K562 (cell line): ENCODE results near the gene GH2. TPM values are rescaled to one million over a fixed set of nuclear protein-coding genes. Genes with fewer than 3 reads are reported as not detected.
A peak's percentile ranks its signal among the peaks of the same experiment; 100 is the strongest.

Source experiments
- ATAC-seq: fragments of 200-7000 bp; cut with Tn5 transposase; 3 replicates; pipeline ENCODE4 v1.9.1; 2020; ENCODE audit warnings: moderate library complexity
- BruUV-seq: library from RNA; stranded (reverse); fragments of 400-500 nt; replicated peaks from 2 replicates; lab custom pipeline; 2021; lab: Mats Ljungman, UMichigan
- CTCF ChIA-PET: fragments of 300-600 bp; formaldehyde crosslinking; extraction: SDS; loops from one replicate; lab custom pipeline; 2021; ENCODE audit warnings: low intra/inter-chr PET ratio; lab: Yijun Ruan, JAX
- POLR2A ChIA-PET: fragments of 300-600, 350-650 bp; sonication (Branson Sonifier 250); formaldehyde crosslinking; extraction: SDS; loops from one replicate; lab custom pipeline; 2021; ENCODE audit warnings: antibody characterized with exemption, inconsistent platforms; lab: Yijun Ruan, JAX
- DNase-seq, 4 experiments: peaks; one replicate each; pipeline versions ENCODE4 v3.0.0 to v3.0.0-alpha.2; 2011 to 2018; ENCODE audit warnings: low spot score in 3 of 4, mixed read lengths in 3 of 4; ENCODE audit errors: extremely low read depth in 1 of 4
- FAIRE-seq: peaks from 2 replicates; lab custom pipeline; 2011; peaks lifted over from hg19 to GRCh38; lab: Jason Lieb, UNC
- H2AFZ ChIP-seq: 2 replicates; pipeline ENCODE4 v1.6.0; 2011; ENCODE audit warnings: low read depth, low read length, control low read depth, inconsistent platforms
- H3K27ac ChIP-seq: fragments of 200-600 bp; 3 replicates; pipeline ENCODE4 v1.8.0; 2011; ENCODE audit warnings: low read depth, mild to moderate bottlenecking, control low read depth, inconsistent platforms, low read length, moderate library complexity, mixed read lengths; ENCODE audit errors: extremely low read depth
- H3K27me3 ChIP-seq, 2 experiments: fragments of 300-600 bp in 1 of 2; 2 replicates in 1 of 2; 3 replicates in 1 of 2; pipeline versions ENCODE4 v1.6.0 to v1.8.0; 2011; ENCODE audit warnings: inconsistent platforms in 2 of 2, low read length in 2 of 2, mild to moderate bottlenecking in 1 of 2, mixed read lengths in 1 of 2, moderate library complexity in 1 of 2; ENCODE audit not compliant: control insufficient read depth in 2 of 2, insufficient read depth in 2 of 2
- H3K36me3 ChIP-seq: fragments of 300-600 bp; 3 replicates; pipeline ENCODE4 v1.8.0; 2011; ENCODE audit warnings: mild to moderate bottlenecking, low read length, inconsistent platforms; ENCODE audit not compliant: control insufficient read depth, insufficient read depth
- H3K4me1 ChIP-seq, 2 experiments: fragments of 200-600 bp in 1 of 2; replicated peaks in 1 of 2; 2 replicates in 1 of 2; 3 replicates in 1 of 2; pipeline versions ENCODE4 v1.5.1 to v1.8.0; 2011; ENCODE audit warnings: inconsistent platforms in 2 of 2, low read length in 2 of 2, mild to moderate bottlenecking in 1 of 2, mixed read lengths in 1 of 2, moderate library complexity in 1 of 2; ENCODE audit not compliant: control insufficient read depth in 2 of 2, insufficient read depth in 2 of 2
- H3K4me2 ChIP-seq: 2 replicates; pipeline ENCODE4 v1.6.1; 2011; ENCODE audit warnings: low read length, control low read depth, inconsistent platforms, mixed read lengths; ENCODE audit not compliant: insufficient read depth
- H3K4me3 ChIP-seq: fragments of 200-600 bp; sonication (generic), shearing (Covaris generic); 2 replicates; pipeline ENCODE4 v1.5.1; 2016; ENCODE audit warnings: control low read depth, inconsistent platforms
- H3K79me2 ChIP-seq: fragments of 200-600 bp; 3 replicates; pipeline ENCODE4 v1.8.0; 2011; ENCODE audit warnings: low read length, inconsistent platforms; ENCODE audit not compliant: control insufficient read depth, insufficient read depth
- H3K9ac ChIP-seq, 2 experiments: 2 replicates each; pipeline versions ENCODE4 v1.6.0 to v1.6.1; 2011; ENCODE audit warnings: low read depth in 2 of 2, low read length in 2 of 2, control low read depth in 1 of 2, inconsistent platforms in 1 of 2, mild to moderate bottlenecking in 1 of 2, mixed read lengths in 1 of 2; ENCODE audit not compliant: insufficient read depth in 1 of 2
- H3K9me1 ChIP-seq: one replicate; pipeline ENCODE4 v1.6.0; 2011; ENCODE audit warnings: inconsistent platforms, mild to moderate bottlenecking, low read length, moderate library complexity; ENCODE audit not compliant: control insufficient read depth, insufficient read depth
- H3K9me3 ChIP-seq: replicated peaks from 2 replicates; pipeline ENCODE4 v1.5.1; 2011; ENCODE audit warnings: low read depth, low read length, inconsistent platforms; ENCODE audit not compliant: control insufficient read depth, insufficient read depth
- H4K20me1 ChIP-seq: replicated peaks from 2 replicates; pipeline ENCODE4 v1.6.1; 2011; ENCODE audit warnings: low read length, inconsistent platforms, mixed read lengths; ENCODE audit not compliant: control insufficient read depth, insufficient read depth
- ARNT ChIP-seq, 2 experiments: fragments of 450-650 bp; IDR thresholded peaks; 2 replicates each; pipeline ENCODE4 v1.6.1; 2016; ENCODE audit warnings: mild to moderate bottlenecking in 1 of 2
- ATF7 ChIP-seq: fragments of 450-650 bp; IDR thresholded peaks from 2 replicates; pipeline ENCODE4 v1.7.1; 2014; ENCODE audit warnings: mild to moderate bottlenecking, moderate library complexity
- EP400 ChIP-seq: fragments of 450-650 bp; IDR thresholded peaks from 2 replicates; pipeline ENCODE4 v1.6.1; 2017; ENCODE audit warnings: antibody characterized with exemption, mild to moderate bottlenecking, moderate library complexity
- EWSR1 ChIP-seq: fragments of 450-650 bp; IDR thresholded peaks from 2 replicates; pipeline ENCODE4 v1.6.1; 2018; ENCODE audit warnings: borderline replicate concordance, mild to moderate bottlenecking, low read depth, moderate library complexity; ENCODE audit not compliant: partially characterized antibody
- NR2C1 ChIP-seq, 2 experiments: fragments of 450-650 bp; IDR thresholded peaks; 2 replicates each; pipeline ENCODE4 v1.6.1; 2017; ENCODE audit warnings: mild to moderate bottlenecking in 2 of 2, antibody characterized with exemption in 1 of 2, inconsistent platforms in 1 of 2, missing compliant biosample characterization in 1 of 2, missing genetic modification characterization in 1 of 2
- TAF1 ChIP-seq: IDR thresholded peaks from 2 replicates; pipeline ENCODE4 v1.6.1; 2011; ENCODE audit warnings: mild to moderate bottlenecking, low read length, moderate library complexity; ENCODE audit not compliant: insufficient read depth, control insufficient read depth, severe bottlenecking; ENCODE audit errors: extremely low read depth
- ZNF830 ChIP-seq: fragments of 250-450 bp; sonication (Bioruptor Pico); IDR thresholded peaks from 2 replicates; pipeline ENCODE4 v1.5.0; 2021; ENCODE audit warnings: mild to moderate bottlenecking
- WGBS: fragments of 100-300 bp; shearing (Covaris generic); methylation state at CpG from one replicate; pipeline ENCODE4 v1.1.6; 2016; ENCODE audit warnings: low coverage, mixed read lengths; ENCODE audit not compliant: insufficient coverage; ENCODE audit errors: missing lambda C conversion rate; 5-methylcytosine and 5-hydroxymethylcytosine counted together
- in situ Hi-C: fragments of 300-500 bp; cut with MboI; formaldehyde crosslinking; loops from 4 replicates; pipeline ENCODE4 v1.15.0; 2018; ENCODE audit warnings: inconsistent platforms, mixed read lengths
- intact Hi-C: fragments of 100-400 bp; cut with micrococcal nuclease; formaldehyde crosslinking; loops from 2 replicates; pipeline ENCODE4 v1.14.2; 2022
- polyA plus RNA-seq, 8 experiments: library from polyadenylated mRNA; depleted of rRNA in 4 of 8; stranded (reverse) in 5 of 8; unstranded in 3 of 8; fragments of >200 nt; fragmentation: Nextera tagmentation in 2 of 8; fragmentation: Illumina TruSeq in 1 of 8; extraction: Ambion mirVana in 2 of 8; extraction: Trizol in 1 of 8; gene quantifications; 2 replicates each; pipeline versions ENCODE4 v1.2.1 to v1.2.3, GENCODE V29; 2011 to 2014; ENCODE audit warnings: inconsistent platforms in 1 of 8, missing spikeins in 1 of 8
- total RNA-seq, 7 experiments: library from RNA; depleted of rRNA in 6 of 7; stranded (reverse); fragments of >200 nt in 6 of 7; fragmentation: Illumina TruSeq in 2 of 7; extraction: Trizol in 2 of 7; gene quantifications; 2 replicates each; pipeline versions ENCODE4 v1.2.1 to v1.2.3, GENCODE V29; 2011 to 2021; ENCODE audit warnings: low replicate concordance in 1 of 7
- TF ChIP-seq, protein P1 (sequence below): fragments of 450-650 bp; IDR thresholded peaks from 2 replicates; pipeline ENCODE4 v1.6.1; 2017; ENCODE audit warnings: antibody characterized with exemption, mild to moderate bottlenecking
- TF ChIP-seq, protein P2 (sequence below): fragments of 250-450 bp; sonication (Bioruptor Pico); IDR thresholded peaks from 2 replicates; pipeline ENCODE4 v1.9.0; 2021; ENCODE audit warnings: mild to moderate bottlenecking, inconsistent platforms
- TF ChIP-seq, protein P3 (sequence below): fragments of 250-450 bp; sonication (Bioruptor Pico); IDR thresholded peaks from 2 replicates; pipeline ENCODE4 v1.5.0; 2021; ENCODE audit warnings: mild to moderate bottlenecking, moderate library complexity

Gene GH2
- total and polyA plus RNA-seq, 9 of the 15 experiments (the other 6 are each of a cell fraction or from before 2014, with no cell fraction given): not detected

DNA sequence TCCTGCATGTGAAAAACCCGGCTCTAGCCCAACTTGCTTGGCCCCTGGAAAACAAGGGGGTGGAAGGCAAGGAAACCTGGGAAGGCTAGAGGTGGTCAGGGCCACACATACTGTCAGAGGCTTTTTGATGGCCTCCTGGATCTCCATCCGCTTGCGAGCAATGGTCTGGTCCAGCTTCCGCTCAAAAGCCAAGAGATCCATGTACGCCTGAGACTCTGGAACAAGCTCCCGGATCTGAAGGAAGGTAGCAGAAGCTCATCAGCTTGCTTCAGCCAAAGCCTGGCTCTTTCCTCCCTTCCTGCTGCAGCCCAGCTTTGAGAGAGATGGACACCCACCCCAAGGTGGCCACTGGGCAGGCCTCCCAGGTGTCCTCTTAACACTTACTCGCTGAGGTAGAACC is 44.9 kb downstream of the GH2 start:
- ATAC-seq: no peak
- Histone ChIP-seq H3K4me2 (no peak overlapping the region), H3K4me3 (no peak overlapping the region), H3K36me3 (peaks cover 76% of the 10 kb centered on the region), H3K79me2 (peaks cover 47% of the 10 kb centered on the region), H3K9me1 (no peaks in the 10 kb centered on the region), H3K27me3 (no peaks in the 10 kb centered on the region), H3K27ac (no peak overlapping the region), H4K20me1 (no peaks in the 10 kb centered on the region), H3K9me3 (no peaks in the 10 kb centered on the region), H3K9ac (peak overlapping the region in 1 of 2 experiments; percentile 33; a peak in 1 of 4 replicates), H2AFZ (no peak overlapping the region), H3K4me1 (peaks cover 15 to 43% of the 10 kb centered on the region in 2 experiments)
- intact Hi-C loops (loop anchor here (10.0 kb wide), 1 partner anchor 142 kb away; no protein-coding TSS in a partner anchor), in situ Hi-C loops (loop anchor here (25.0 kb wide), 1 partner anchor 400 kb away; the partner anchor contains the start of gene CYB561)
- ChIA-PET POLR2A (interaction anchor here (0.6 kb wide), 3 partner anchors 51 to 125 kb away, joined by 3 read pairs; no protein-coding TSS in a partner anchor), CTCF (no interaction called here)
- FAIRE-seq: no peak
- 96% methylated on average over 7 of the region's 7 CpGs for WGBS
- no TSS peak for BruUV-seq
- DNase-seq: no peak
- TF ChIP-seq ZNF830 (no peak), NR2C1 (IDR thresholded peaks at IDR 0.05) (no peak), NR2C1 (tag; IDR thresholded peaks at IDR 0.05) (no peak), EP400 (no peak), TAF1 (no peak), ARNT (IDR thresholded peaks at IDR 0.05) (no peak), ATF7 (no peak), EWSR1 (no peak)
- TF ChIP-seq, protein P1, sequence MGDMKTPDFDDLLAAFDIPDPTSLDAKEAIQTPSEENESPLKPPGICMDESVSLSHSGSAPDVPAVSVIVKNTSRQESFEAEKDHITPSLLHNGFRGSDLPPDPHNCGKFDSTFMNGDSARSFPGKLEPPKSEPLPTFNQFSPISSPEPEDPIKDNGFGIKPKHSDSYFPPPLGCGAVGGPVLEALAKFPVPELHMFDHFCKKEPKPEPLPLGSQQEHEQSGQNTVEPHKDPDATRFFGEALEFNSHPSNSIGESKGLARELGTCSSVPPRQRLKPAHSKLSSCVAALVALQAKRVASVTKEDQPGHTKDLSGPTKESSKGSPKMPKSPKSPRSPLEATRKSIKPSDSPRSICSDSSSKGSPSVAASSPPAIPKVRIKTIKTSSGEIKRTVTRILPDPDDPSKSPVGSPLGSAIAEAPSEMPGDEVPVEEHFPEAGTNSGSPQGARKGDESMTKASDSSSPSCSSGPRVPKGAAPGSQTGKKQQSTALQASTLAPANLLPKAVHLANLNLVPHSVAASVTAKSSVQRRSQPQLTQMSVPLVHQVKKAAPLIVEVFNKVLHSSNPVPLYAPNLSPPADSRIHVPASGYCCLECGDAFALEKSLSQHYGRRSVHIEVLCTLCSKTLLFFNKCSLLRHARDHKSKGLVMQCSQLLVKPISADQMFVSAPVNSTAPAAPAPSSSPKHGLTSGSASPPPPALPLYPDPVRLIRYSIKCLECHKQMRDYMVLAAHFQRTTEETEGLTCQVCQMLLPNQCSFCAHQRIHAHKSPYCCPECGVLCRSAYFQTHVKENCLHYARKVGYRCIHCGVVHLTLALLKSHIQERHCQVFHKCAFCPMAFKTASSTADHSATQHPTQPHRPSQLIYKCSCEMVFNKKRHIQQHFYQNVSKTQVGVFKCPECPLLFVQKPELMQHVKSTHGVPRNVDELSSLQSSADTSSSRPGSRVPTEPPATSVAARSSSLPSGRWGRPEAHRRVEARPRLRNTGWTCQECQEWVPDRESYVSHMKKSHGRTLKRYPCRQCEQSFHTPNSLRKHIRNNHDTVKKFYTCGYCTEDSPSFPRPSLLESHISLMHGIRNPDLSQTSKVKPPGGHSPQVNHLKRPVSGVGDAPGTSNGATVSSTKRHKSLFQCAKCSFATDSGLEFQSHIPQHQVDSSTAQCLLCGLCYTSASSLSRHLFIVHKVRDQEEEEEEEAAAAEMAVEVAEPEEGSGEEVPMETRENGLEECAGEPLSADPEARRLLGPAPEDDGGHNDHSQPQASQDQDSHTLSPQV: no peak
- TF ChIP-seq, protein P2, sequence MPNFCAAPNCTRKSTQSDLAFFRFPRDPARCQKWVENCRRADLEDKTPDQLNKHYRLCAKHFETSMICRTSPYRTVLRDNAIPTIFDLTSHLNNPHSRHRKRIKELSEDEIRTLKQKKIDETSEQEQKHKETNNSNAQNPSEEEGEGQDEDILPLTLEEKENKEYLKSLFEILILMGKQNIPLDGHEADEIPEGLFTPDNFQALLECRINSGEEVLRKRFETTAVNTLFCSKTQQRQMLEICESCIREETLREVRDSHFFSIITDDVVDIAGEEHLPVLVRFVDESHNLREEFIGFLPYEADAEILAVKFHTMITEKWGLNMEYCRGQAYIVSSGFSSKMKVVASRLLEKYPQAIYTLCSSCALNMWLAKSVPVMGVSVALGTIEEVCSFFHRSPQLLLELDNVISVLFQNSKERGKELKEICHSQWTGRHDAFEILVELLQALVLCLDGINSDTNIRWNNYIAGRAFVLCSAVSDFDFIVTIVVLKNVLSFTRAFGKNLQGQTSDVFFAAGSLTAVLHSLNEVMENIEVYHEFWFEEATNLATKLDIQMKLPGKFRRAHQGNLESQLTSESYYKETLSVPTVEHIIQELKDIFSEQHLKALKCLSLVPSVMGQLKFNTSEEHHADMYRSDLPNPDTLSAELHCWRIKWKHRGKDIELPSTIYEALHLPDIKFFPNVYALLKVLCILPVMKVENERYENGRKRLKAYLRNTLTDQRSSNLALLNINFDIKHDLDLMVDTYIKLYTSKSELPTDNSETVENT (CRISPR knock-in tag): no peak
- TF ChIP-seq, protein P3, sequence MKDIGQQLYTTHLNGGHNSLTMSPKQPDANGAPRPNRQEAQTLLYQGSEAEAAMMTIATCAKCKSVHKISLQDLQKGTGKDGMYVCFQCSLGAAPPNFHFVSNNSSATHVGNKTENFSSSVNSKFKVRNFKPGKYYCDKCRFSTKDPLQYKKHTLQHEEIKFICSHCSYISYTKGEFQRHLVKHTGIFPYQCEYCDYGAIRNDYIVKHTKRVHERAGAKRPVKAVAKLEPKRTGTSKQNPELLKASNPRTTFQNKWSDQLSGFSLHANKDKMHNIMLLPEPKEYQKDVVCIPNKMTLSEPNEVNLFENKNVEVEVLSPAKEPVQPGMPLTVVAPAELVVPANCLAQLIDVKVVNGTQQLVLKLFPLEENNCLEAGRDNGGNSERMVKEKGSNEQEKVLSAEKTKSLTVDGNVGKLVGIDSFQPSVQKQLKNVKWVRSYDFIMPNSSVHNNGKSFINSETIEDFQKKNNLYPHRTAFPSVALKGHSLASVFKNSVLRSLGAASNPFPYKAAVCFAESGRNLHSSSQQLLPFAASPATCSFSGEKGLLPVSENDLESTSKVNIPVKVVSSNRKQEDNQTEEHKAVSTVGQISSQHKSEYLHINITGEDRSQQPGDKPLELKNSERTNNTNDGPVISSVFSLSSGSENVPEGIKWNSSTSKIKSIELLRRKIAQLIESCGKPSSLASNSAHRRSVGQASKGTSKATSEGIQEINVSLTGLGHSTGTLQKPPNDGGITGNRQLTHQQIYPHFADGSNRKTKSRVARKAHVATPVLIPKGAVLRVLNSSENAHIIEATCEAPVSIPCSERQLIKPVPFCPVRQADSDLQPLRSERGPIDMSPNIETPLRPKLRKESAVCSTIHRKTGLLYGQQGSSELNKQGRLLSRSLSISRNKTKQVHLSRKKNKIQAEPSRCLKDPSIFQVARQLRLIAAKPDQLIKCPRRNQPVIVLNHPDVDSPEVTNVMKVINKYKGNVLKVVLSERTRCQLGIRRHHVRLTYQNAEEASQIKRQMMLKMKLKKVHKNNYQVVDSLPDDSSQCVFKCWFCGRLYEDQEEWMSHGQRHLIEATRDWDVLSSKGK (CRISPR knock-in tag): no peak
